ENCODE results near the gene KRTAP5-9. TPM values are rescaled to one million over a fixed set of nuclear protein-coding genes. Genes with fewer than 3 reads are reported as not detected.
A peak's percentile ranks its signal among the peaks of the same experiment; 100 is the strongest.
"Not testable (repeated sequence)": the region's sequence is repeated elsewhere in the genome, so short reads cannot be mapped to it uniquely, and the experiment has no call there.

The KRTAP5-9 gene
- total RNA-seq, 2 donors from 2014 or later: not detected

- TF ChIP-seq CTCF (IDR thresholded peaks at IDR 0.05): no peak
- H3K4me3 ChIP-seq: no peak overlapping the region
- H3K4me1 ChIP-seq: no peaks in the 10 kb centered on the region
- peak; percentile 32 for DNase-seq (ENCODE audit: low spot score)
- no peak overlapping the region for H3K27ac ChIP-seq
- H3K27me3 ChIP-seq: no peaks in the 10 kb centered on the region
- no peaks in the 10 kb centered on the region for H3K36me3 ChIP-seq
- no peaks in the 10 kb centered on the region for H3K9me3 ChIP-seq
Observed at GRCh38 chr11:71527576-71528210, 20.5 kb upstream of the KRTAP5-9 start.

- no peak for DNase-seq (ENCODE audit: low spot score)
- Histone ChIP-seq H3K4me1 (no peaks in the 10 kb centered on the region), H3K9me3 (no peaks in the 10 kb centered on the region), H3K27ac (no peak overlapping the region), H3K36me3 (no peaks in the 10 kb centered on the region), H3K4me3 (no peak overlapping the region), H3K27me3 (no peaks in the 10 kb centered on the region)
- TF ChIP-seq CTCF (IDR thresholded peaks at IDR 0.05): no peak
Observed at GRCh38 chr11:71530602-71531001, 17.6 kb upstream of the KRTAP5-9 start.

- H3K36me3 ChIP-seq: no peaks in the 10 kb centered on the region
- H3K27ac ChIP-seq: no peak overlapping the region
- no peaks in the 10 kb centered on the region for H3K9me3 ChIP-seq
- no peaks in the 10 kb centered on the region for H3K27me3 ChIP-seq
- H3K4me1 ChIP-seq: no peaks in the 10 kb centered on the region
- DNase-seq (ENCODE audit: low spot score): no peak
- TF ChIP-seq CTCF (IDR thresholded peaks at IDR 0.05): no peak
- no peak overlapping the region for H3K4me3 ChIP-seq
Observed at GRCh38 chr11:71532036-71532610, 16.1 kb upstream of the KRTAP5-9 start.

- H3K9me3 ChIP-seq, H3K27me3 ChIP-seq, H3K4me3 ChIP-seq, H3K36me3 ChIP-seq, H3K4me1 ChIP-seq, H3K27ac ChIP-seq: not testable (repeated sequence)
- DNase-seq (ENCODE audit: low spot score): peak; percentile 21
Observed at GRCh38 chr11:71534711-71535608, 13.3 kb upstream of the KRTAP5-9 start.

- Histone ChIP-seq H3K27me3 (no peaks in the 10 kb centered on the region), H3K4me1 (no peaks in the 10 kb centered on the region), H3K27ac (no peak overlapping the region), H3K9me3 (no peaks in the 10 kb centered on the region), H3K4me3 (no peak overlapping the region), H3K36me3 (no peaks in the 10 kb centered on the region)
- no peak for DNase-seq (ENCODE audit: low spot score)
- TF ChIP-seq CTCF (IDR thresholded peaks at IDR 0.05): no peak
Observed at GRCh38 chr11:71535825-71536224, 12.4 kb upstream of the KRTAP5-9 start.

- no peak overlapping the region for H3K27ac ChIP-seq
- no peaks in the 10 kb centered on the region for H3K9me3 ChIP-seq
- H3K27me3 ChIP-seq: no peaks in the 10 kb centered on the region
- no peak for TF ChIP-seq CTCF (IDR thresholded peaks at IDR 0.05)
- no peaks in the 10 kb centered on the region for H3K36me3 ChIP-seq
- peak; percentile 21 for DNase-seq (ENCODE audit: low spot score)
- no peak overlapping the region for H3K4me3 ChIP-seq
- H3K4me1 ChIP-seq: no peaks in the 10 kb centered on the region
Observed at GRCh38 chr11:71537537-71537936, 10.7 kb upstream of the KRTAP5-9 start.

- H3K27ac ChIP-seq, H3K36me3 ChIP-seq, H3K9me3 ChIP-seq, H3K27me3 ChIP-seq, H3K4me1 ChIP-seq, H3K4me3 ChIP-seq: not testable (repeated sequence)
- peak; percentile 21 for DNase-seq (ENCODE audit: low spot score)
Observed at GRCh38 chr11:71537977-71538665, 10.1 kb upstream of the KRTAP5-9 start, which contains the start of gene KRTAP5-8. Gene KRTAP5-8 (plus strand): TSS chr11:71538025. CDS start chr11:71538056, 31 bp downstream.

Measured in right atrium auricular region (tissue), 2 donors.